Natural killer cell treated with Interleukin-12 subunit alpha and Interleukin-12 subunit beta and Interleukin-15 and Interleukin-18, amount 100 ng/mL, for 72 hours (primary cell): Measurements from ENCODE around the gene MED29. TPM values are rescaled to one million over a fixed set of nuclear protein-coding genes. Genes with fewer than 3 reads are reported as not detected.

ENCODE experiments used
- ATAC-seq, 2 donors: fragments of 150-1000 bp; cut with Tn5 transposase in 1 of 2; sonication (Bioruptor Pico), chemical (Tn5 transposase) in 1 of 2; 2 replicates each; pipeline ENCODE4 v1.10.0; 2021
- DNase-seq: peaks from one replicate; pipeline ENCODE4 v3.0.0; 2022; ENCODE audit warnings: low spot score
- H3K27ac Mint-ChIP-seq, 2 donors: 1 replicate in 1 of 2; 2 replicates in 1 of 2; pipeline ENCODE4 v1.8.0; 2022; ENCODE audit warnings: mixed read lengths in 2 of 2, mild to moderate bottlenecking in 1 of 2, moderate library complexity in 1 of 2
- H3K27me3 Mint-ChIP-seq, 2 donors: 1 replicate in 1 of 2; 2 replicates in 1 of 2; pipeline ENCODE4 v1.8.0; 2022; ENCODE audit warnings: mixed read lengths in 2 of 2
- H3K36me3 Mint-ChIP-seq: one replicate; pipeline ENCODE4 v1.8.0; 2022; ENCODE audit warnings: mixed read lengths
- H3K4me1 Mint-ChIP-seq, 2 donors: 1 replicate in 1 of 2; 2 replicates in 1 of 2; pipeline ENCODE4 v1.8.0; 2022; ENCODE audit warnings: low read depth in 2 of 2, mixed read lengths in 2 of 2, mild to moderate bottlenecking in 1 of 2
- H3K4me3 Mint-ChIP-seq: one replicate; pipeline ENCODE4 v1.8.0; 2022; ENCODE audit warnings: mixed read lengths
- H3K9me3 Mint-ChIP-seq: 2 replicates; pipeline ENCODE4 v1.8.0; 2022; ENCODE audit warnings: mixed read lengths
- total RNA-seq, 2 donors: library from RNA; stranded (reverse); gene quantifications; one replicate each; pipeline ENCODE4 v1.2.3, GENCODE V29; 2022

Gene MED29
- total RNA-seq, 2 donors from 2014 or later, result 22.2 to 35.2 TPM

DNA sequence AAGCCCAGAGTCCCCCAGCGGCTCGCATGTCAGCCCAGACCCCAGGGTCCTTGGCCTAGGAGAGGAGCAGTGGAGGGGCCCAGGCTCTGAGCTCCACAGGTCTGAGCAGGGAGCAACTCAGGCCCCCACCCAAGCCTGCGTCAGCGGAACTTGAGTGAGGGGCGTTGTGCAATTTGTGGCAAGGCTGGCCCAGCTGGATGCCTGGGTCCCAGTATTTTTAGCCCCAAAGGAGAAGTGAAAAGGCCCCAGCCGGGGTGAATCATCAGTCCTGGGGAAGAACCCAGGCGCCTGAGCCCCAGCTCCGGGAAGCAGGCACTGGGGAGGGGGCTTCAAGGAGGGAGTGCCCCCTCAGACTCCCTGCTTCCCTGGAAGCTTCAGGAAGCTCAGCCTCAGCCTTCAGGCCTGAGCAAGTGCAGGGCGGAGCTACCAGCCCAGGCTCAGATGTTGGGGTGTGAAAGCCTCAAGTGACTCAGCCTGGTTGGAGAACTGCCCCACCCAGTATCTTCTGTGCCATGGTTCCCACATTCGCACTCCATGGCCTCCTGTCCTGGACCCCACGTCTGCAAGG, 7.2 kb downstream of the MED29 start:
- Mint-ChIP-seq H3K36me3 (peaks cover 5% of the 10 kb centered on the region), H3K4me1 (peaks cover 49 to 50% of the 10 kb centered on the region in 2 donors), H3K9me3 (no peaks in the 10 kb centered on the region), H3K27me3 (no peaks in the 10 kb centered on the region), H3K4me3 (peak overlapping the region; percentile 80), H3K27ac (peak overlapping the region; percentile 87 to 90)
- no peak for DNase-seq
- ATAC-seq, result peak in 1 of 2 donors; percentile 46

DNA sequence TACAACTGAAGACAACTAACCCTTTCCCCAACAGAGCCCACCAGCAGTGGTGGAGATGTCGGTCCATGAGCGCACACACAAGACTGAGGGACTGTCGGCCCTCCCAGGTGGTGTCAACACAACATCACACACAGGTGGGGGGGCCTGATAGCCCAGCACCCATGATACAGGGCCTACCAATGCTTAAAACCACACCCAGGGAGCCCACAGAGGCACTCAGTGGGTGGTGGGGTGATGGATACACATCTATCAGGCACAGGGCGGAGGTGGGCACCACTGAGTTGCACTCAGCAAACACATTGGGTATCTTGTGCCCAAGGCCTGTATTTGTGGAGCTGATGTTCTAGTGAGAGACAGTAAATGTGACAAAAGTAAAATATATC, 8.5 kb downstream of the MED29 start:
- DNase-seq, result no peak
- H3K36me3 Mint-ChIP-seq, result peaks cover 5% of the 10 kb centered on the region
- ATAC-seq, result no peak
- peak overlapping the region; percentile 54 to 90 for H3K27ac Mint-ChIP-seq
- no peaks in the 10 kb centered on the region for H3K9me3 Mint-ChIP-seq
- H3K4me1 Mint-ChIP-seq, result peaks cover 48 to 49% of the 10 kb centered on the region in 2 donors
- peak overlapping the region; percentile 46 for H3K4me3 Mint-ChIP-seq
- no peaks in the 10 kb centered on the region for H3K27me3 Mint-ChIP-seq

DNA sequence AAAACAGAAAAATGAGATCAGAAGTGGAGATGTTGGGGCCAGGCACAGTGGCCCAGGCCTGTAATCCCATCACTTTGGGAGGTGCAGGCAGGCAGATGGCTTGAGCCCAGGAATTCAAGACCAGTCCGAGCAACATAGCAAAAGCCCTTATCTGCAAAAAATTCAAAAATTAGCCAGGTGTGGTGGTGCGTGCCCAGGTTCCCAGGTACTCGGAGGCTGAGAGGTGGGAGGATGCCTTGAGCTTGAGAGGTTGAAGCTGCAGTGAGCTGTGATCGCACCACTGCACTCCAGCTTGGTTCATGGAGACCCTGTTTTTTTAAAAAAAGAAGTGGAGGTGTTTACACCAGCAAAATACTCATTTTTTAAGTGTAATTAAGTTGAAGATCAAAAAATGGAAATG, 8.9 kb downstream of the MED29 start:
- ATAC-seq, result no peak
- H3K27me3 Mint-ChIP-seq, result no peaks in the 10 kb centered on the region
- peaks cover 3% of the 10 kb centered on the region for H3K36me3 Mint-ChIP-seq
- H3K9me3 Mint-ChIP-seq, result no peaks in the 10 kb centered on the region
- H3K27ac Mint-ChIP-seq, result peak overlapping the region; percentile 54 to 90
- DNase-seq, result no peak
- H3K4me3 Mint-ChIP-seq, result peak overlapping the region; percentile 46
- peaks cover 48 to 49% of the 10 kb centered on the region in 2 donors for H3K4me1 Mint-ChIP-seq

DNA sequence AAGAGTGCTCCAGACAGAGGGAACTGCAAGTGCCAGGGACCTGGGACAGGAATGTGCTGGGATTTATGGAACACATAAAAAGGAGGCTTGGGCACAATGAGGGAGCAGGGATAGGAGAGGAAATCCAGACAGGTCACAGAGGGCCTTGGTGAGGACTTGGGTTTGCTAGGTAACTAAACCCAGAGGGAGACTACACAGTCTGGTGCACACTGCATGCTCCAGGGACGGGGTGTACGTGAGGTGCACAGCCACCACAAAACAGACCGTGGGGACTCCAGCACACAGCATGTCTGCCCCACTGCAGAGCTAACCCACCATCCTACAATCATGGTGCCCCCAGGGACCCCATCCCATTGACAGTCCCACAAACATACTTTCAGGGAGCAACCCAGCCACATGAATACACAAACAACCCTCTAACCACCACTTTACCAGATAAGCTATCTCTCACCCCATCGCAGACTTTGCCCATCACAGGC, 9.9 kb downstream of the MED29 start:
- H3K4me3 Mint-ChIP-seq, result peak overlapping the region; percentile 56
- H3K36me3 Mint-ChIP-seq, result no peaks in the 10 kb centered on the region
- ATAC-seq (no peak), DNase-seq (no peak)
- H3K27me3 Mint-ChIP-seq, result no peaks in the 10 kb centered on the region
- no peaks in the 10 kb centered on the region for H3K9me3 Mint-ChIP-seq
- H3K4me1 Mint-ChIP-seq, result peaks cover 44 to 51% of the 10 kb centered on the region in 2 donors
- H3K27ac Mint-ChIP-seq, result peak overlapping the region; percentile 59 to 97

DNA sequence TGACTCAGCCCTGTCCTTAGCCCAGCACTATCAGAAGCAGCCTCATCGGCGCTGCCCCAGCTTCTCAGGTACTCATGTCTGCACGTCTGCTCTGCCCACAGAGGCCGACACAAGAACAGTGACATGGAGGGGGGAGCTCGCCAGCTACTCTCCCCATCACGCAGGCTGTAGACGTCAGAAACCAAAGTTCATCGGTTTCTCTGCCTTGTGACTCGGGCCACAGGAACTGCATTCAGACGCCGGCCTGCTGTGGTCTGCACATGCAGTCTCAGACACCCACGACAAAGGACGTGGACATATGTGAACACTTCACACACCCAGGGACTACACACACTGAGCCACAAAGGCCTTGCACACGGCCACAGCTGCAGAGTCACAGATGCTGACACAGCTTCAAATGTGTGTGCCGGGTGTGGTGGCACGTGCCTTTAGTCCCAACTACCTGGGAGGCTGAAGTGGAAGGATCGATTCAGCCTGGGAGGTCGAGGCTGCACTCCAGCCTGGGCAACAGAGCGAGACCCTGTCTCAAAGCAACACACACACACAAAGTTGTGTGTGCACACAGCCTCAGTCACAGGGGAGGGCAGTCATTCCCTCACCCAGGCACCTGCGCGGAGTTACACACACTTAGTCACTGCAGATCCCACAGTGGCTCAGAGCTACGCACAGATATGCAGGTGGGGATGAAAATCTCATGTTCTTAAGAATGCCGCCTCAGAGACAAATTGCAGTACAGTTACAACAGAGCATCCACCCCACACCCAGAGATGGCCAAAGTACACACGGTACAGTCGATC, 10.6 kb downstream of the MED29 start:
- H3K36me3 Mint-ChIP-seq, result no peaks in the 10 kb centered on the region
- H3K4me1 Mint-ChIP-seq, result peaks cover 49 to 55% of the 10 kb centered on the region in 2 donors
- ATAC-seq (peak; percentile 22 to 61), DNase-seq (no peak)
- no peaks in the 10 kb centered on the region for H3K9me3 Mint-ChIP-seq
- no peaks in the 10 kb centered on the region for H3K27me3 Mint-ChIP-seq
- H3K4me3 Mint-ChIP-seq, result peak overlapping the region; percentile 56
- H3K27ac Mint-ChIP-seq, result peak overlapping the region; percentile 59 to 97

DNA sequence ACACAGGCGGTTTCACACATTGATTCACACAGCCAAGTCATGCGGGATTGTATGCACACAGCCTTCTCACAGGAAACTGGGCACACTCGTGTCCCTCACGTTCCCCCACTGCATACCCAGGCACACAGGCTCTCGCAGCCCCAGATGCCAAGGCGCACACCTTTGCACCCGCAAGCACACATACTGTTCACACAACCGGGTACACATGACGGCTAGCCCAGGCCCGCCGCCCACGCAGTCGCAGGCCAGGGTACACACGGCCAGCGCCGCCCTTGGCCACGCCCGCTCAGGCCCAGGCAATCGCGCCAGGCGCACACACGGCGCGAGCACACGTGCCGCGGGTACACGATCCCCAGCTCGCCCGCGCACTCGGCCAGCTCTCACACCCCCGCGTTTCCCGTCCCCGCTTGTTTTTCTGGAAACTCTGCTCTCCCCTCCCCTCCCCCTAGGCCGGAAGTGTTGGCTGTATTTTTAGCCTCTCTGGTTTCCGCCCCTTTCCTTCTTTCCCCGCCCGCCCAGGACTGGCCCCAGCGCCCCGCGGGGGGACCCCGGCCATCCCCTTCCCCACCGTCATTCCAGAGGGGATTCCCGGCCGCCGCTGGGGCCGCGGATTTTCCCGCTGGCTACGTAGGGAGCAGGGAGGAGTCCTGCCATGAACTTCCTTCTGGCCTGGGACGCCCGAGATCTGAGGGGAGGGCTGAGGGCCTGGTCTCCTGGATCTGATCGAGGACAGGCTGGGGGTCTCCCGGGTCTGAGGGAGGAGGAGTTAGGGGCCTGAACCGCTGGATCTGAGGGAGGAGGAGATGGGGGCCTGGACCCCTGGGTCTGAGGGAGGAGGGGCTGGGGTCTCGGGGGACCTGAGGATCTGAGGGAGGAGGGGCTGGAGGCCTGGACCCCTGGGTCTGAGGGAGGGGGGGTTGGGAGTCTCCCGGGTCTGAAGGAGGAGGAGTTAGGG, 11.4 kb downstream of the MED29 start:
- peak overlapping the region; percentile 59 to 97 for H3K27ac Mint-ChIP-seq
- peaks cover 51 to 53% of the 10 kb centered on the region in 2 donors for H3K4me1 Mint-ChIP-seq
- peak overlapping the region; percentile 56 for H3K4me3 Mint-ChIP-seq

DNA sequence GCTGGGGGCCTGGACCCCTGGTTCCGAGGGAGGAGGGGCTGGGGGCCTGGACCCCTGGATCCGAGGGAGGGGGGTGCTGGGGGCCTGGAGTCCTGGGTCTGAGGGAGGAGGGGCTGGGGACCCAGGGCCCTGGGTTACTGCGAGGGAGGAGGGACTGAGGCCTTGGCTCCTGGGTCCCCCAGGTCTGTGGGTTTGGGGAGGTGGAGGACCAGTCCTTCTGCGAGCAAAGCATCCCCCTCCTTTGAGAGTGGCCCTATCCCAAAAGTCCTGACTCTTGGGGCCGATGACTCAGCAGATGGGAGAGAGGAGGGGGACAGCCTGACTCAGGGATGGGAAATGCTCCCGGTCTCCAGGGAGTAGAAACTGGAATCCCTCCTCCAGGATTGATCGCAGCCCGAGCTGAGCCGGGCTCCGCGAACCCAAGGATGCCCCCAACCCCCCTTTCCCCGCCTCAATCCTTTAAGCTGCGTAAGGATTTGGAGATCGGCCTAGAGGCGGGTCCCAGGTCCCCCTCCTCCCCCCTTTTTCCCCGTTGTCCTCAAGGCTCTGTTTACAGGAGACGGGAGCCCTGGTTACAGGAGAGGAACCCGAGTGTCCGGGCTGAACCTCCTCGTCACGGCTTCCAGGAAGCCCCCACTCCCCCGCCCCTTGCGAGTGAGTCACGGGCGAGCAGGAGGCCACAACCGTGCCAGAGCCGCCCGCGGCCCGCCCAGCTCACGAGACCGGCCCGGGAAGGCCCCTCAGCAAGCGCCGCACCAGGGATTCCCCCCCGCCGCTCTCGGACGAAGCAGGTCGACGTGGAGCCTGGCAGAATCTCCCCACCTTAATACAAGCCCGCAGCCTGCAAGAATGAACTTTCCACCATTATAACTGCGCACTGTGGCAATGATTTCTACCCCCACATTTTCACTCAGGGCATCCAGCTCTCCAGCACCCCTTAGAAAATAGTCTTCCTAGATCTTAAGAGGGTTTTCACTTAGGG, 12.4 kb downstream of the MED29 start:
- Mint-ChIP-seq H3K27ac (peak overlapping the region; percentile 59 to 97), H3K9me3 (no peaks in the 10 kb centered on the region)

More for the DNA sequence above, 11.4 kb downstream of the MED29 start:
- no peaks in the 10 kb centered on the region for H3K36me3 Mint-ChIP-seq
- ATAC-seq, result peak; percentile 61 to 74
- peak; percentile 93 for DNase-seq
- H3K9me3 Mint-ChIP-seq, result no peaks in the 10 kb centered on the region
- no peaks in the 10 kb centered on the region for H3K27me3 Mint-ChIP-seq

DNA sequence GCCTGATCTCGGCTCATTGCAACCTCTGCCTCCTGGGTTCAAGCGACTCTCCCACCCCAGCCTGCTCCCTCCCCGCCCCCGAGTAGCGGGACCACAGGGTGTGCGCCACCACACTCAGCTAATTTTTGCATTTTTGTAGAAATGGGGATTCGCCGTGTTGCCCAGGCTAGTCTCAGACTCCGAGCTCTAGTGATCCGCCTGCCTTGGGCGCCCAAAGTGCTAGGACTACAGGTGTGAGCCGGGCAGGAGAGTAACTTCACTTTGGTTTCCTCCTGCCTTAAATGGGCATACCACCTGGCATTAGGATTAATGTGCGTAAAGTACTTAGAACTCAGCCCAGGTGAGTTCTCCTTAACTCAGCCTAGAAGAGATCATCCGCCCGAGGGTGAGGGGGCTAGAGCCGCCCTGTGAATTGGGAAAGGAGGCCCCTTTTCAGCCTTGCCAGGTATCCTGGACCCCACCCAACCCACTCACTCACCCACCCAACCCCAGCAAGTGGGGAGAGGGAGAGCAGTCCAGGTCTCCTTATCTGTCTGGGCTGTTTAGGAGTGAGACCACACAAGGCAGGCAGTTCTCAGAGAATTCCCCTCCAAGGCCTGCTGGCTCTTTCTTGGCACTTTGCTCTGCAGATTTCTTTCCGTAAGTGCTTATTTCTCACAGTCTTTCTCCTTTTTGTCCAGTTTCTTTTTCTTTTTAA, 14.2 kb downstream of the MED29 start:
- no peaks in the 10 kb centered on the region for H3K9me3 Mint-ChIP-seq
- ATAC-seq, result no peak
- peaks cover 50 to 55% of the 10 kb centered on the region in 2 donors for H3K4me1 Mint-ChIP-seq
- peak overlapping the region in 1 of 2 donors; percentile 23 for H3K27ac Mint-ChIP-seq
- peak overlapping the region; percentile 6 for H3K4me3 Mint-ChIP-seq
- no peaks in the 10 kb centered on the region for H3K27me3 Mint-ChIP-seq
- H3K36me3 Mint-ChIP-seq, result peaks cover 6% of the 10 kb centered on the region
- DNase-seq, result no peak

More for the DNA sequence above, 12.4 kb downstream of the MED29 start:
- peak; percentile 95 for DNase-seq
- H3K36me3 Mint-ChIP-seq, result peaks cover 2% of the 10 kb centered on the region
- ATAC-seq, result peak; percentile 55 to 59
- peaks cover 54 to 56% of the 10 kb centered on the region in 2 donors for H3K4me1 Mint-ChIP-seq
- no peaks in the 10 kb centered on the region for H3K27me3 Mint-ChIP-seq
- H3K4me3 Mint-ChIP-seq, result peak overlapping the region; percentile 56

DNA sequence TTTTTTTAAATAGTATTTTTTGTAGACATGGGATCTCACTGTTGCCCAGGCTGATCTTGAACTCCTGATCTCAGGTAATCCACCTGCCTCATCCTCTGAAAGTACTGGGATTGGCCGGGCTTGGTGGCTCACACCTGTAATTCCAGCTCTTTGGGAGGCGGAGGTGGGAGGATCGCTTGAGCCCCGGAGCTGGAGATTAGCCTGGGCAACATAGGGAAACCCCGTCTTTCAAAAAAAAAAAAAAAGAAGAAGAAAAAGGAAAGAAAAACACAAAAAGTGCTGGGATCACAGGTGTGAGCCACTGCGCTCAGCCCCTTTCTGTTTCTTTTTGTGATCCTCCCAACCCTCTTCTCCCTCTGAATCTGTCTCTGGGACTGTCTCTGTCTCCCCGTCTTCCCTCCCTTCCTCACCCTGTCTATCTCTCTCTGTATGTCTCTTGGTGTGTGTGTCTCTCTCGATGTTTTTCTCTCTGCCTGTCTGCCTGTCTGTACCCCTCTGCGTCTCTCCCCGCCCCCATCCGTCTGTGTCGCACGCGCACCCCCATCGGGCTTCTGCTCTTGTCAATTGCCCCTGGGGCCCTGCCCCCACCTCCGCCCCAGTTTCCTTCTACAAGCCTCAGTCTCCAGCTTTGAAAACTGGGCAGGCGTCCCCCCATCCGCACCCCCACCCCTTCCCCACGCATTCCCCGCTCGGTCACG, 14.9 kb downstream of the MED29 start:
- Mint-ChIP-seq H3K4me1 (peaks cover 52 to 58% of the 10 kb centered on the region in 2 donors), H3K27ac (peak overlapping the region; percentile 78 to 98), H3K4me3 (peak overlapping the region; percentile 81), H3K9me3 (no peaks in the 10 kb centered on the region), H3K27me3 (no peaks in the 10 kb centered on the region), H3K36me3 (peaks cover 6% of the 10 kb centered on the region)
- DNase-seq (no peak), ATAC-seq (no peak)

DNA sequence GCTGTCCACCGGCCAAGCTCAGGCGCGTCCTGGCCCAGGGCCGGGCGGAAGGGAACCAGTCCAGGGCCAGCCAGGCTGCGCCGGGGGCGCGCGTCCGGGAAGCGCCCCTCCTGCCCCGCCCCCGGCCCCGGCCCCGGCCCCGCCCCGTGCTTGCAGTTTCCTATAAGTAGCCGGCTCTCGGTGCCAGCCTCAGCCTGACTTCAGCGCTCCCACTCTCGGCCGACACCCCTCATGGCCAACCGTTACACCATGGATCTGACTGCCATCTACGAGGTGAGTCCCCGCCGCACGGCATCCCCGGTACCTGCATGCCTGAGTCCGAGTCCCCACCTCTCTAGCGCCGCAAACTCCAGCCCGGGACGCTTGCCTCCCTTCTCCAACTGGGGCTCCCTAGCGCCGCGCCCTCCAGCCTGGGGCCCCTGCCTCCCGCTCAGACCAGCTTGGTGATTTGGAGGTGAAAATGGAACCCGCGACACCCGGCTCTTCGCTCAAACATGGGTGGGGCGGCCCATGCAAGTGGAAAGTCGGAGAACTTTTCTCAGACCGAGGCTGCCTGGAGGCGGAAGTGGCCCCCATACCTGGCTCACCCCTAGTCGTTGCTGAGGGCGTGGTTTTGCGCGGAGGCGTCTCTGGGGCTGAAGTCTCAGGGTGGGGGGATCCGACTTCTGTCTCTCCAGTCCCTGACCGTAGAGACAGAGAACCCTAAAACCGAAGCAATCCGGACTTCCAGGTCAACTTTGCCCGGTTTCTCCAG, 15.7 kb downstream of the MED29 start, which contains the start of gene ZFP36:
Gene ZFP36 (plus strand): TSS at position 192 of the 754 bp plus-strand sequence. CDS start 58 bp downstream, at position 250.
- ATAC-seq (peak; percentile 51 to 68), DNase-seq (peak; percentile 85)
- H3K27me3 Mint-ChIP-seq, result no peaks in the 10 kb centered on the region
- H3K9me3 Mint-ChIP-seq, result no peaks in the 10 kb centered on the region
- H3K36me3 Mint-ChIP-seq, result peaks cover 6% of the 10 kb centered on the region
- peak within 1 kb of the TSS; percentile 78 to 98 for H3K27ac Mint-ChIP-seq
- H3K4me3 Mint-ChIP-seq, result peak within 1 kb of the TSS; percentile 81
- H3K4me1 Mint-ChIP-seq, result peaks cover 52 to 58% of the 10 kb centered on the region in 2 donors

DNA sequence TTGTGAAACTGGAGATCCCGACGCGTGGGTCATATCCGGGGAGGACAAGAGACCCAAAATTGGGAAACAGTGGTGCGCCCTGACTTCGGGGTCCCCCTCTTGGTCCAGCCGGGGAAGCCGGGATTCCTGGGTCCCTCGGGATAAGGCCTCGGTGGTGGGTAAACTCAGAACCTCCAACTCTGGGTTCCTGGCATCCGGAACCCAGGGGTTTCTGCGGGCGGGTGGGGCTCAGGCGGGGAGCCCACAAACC, 16.2 kb downstream of the MED29 start:
- peaks cover 52 to 57% of the 10 kb centered on the region in 2 donors for H3K4me1 Mint-ChIP-seq
- no peaks in the 10 kb centered on the region for H3K27me3 Mint-ChIP-seq
- H3K27ac Mint-ChIP-seq, result peak overlapping the region; percentile 78 to 98
- no peak for ATAC-seq
- H3K4me3 Mint-ChIP-seq, result peak overlapping the region; percentile 81
- H3K9me3 Mint-ChIP-seq, result no peaks in the 10 kb centered on the region
- no peak for DNase-seq
- peaks cover 6% of the 10 kb centered on the region for H3K36me3 Mint-ChIP-seq
